HL-60 (cell line): ENCODE data around the gene STIP1.

ENCODE experiments used
- DNase-seq, 2 experiments: peaks; one replicate each; pipeline ENCODE4 v3.0.0-alpha.2; 2010 to 2020; ENCODE audit warnings: low read depth in 1 of 2, low spot score in 1 of 2
- H3K27ac ChIP-seq: fragments of 250-450 bp; sonication (Bioruptor Pico); replicated peaks from 2 replicates; pipeline ENCODE4 v1.5.1; 2020; ENCODE audit warnings: mild to moderate bottlenecking, moderate library complexity
- H3K27me3 ChIP-seq: fragments of 250-450 bp; sonication (Bioruptor Pico); 2 replicates; pipeline ENCODE4 v1.5.1; 2021; ENCODE audit warnings: mild to moderate bottlenecking, moderate library complexity; ENCODE audit not compliant: insufficient read depth, poor library complexity, severe bottlenecking
- H3K4me3 ChIP-seq: replicated peaks from 2 replicates; pipeline ENCODE4 v1.5.1; 2011; ENCODE audit warnings: mild to moderate bottlenecking, control low read depth, low read length; ENCODE audit not compliant: insufficient read depth
- CTCF ChIP-seq: IDR thresholded peaks from one replicate; pipeline ENCODE4 v1.5.1; 2011; ENCODE audit warnings: low read length, control low read depth, inconsistent platforms; ENCODE audit not compliant: insufficient read depth
- GABPA ChIP-seq: IDR thresholded peaks from 2 replicates; pipeline ENCODE4 v1.6.1; 2012; ENCODE audit warnings: low read depth
- POLR2AphosphoS5 ChIP-seq: IDR thresholded peaks from 2 replicates; pipeline ENCODE4 v1.6.1; 2012; ENCODE audit warnings: low read depth
- SPI1 ChIP-seq: IDR thresholded peaks from 2 replicates; pipeline ENCODE4 v1.6.1; 2012; ENCODE audit warnings: low read depth, mild to moderate bottlenecking, borderline replicate concordance
- TF ChIP-seq, protein P1 (sequence below): IDR thresholded peaks from 2 replicates; pipeline ENCODE4 v1.6.1; 2012; ENCODE audit warnings: low read depth; ENCODE audit not compliant: insufficient replicate concordance

STIP1 gene

GRCh38 chr11:64252003-64252872 is 66.3 kb downstream of the STIP1 start:
- peak overlapping the region; percentile 75 for H3K4me3 ChIP-seq
- no peaks in the 10 kb centered on the region for H3K27me3 ChIP-seq
- no peak for DNase-seq
- H3K27ac ChIP-seq = peak overlapping the region; percentile 49
- TF ChIP-seq SPI1 = peak; percentile 72
- no peak for TF ChIP-seq POLR2AphosphoS5

DNA sequence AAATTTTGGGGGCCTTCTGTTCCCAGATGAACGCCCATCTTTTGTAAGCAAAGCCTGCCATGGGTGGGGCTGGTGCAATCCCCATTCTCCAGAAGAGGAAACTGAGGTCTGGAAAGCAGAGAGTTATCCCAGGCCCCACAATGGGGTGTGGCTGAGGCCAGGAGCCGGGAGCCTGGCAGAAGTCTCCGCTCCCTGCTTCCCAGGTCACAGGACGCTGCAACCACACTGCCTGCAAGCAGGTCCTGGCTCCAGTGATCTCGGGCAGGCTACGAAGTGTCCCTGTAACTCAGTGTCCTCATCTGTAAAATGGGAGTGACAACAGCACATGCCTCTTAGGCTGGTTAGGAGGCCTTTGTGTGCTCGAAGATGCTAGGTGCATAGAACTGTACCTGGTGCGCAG is 67.1 kb downstream of the STIP1 start:
- no peak for TF ChIP-seq POLR2AphosphoS5
- TF ChIP-seq GABPA = no peak
- TF ChIP-seq CTCF = no peak
- TF ChIP-seq, protein P1, sequence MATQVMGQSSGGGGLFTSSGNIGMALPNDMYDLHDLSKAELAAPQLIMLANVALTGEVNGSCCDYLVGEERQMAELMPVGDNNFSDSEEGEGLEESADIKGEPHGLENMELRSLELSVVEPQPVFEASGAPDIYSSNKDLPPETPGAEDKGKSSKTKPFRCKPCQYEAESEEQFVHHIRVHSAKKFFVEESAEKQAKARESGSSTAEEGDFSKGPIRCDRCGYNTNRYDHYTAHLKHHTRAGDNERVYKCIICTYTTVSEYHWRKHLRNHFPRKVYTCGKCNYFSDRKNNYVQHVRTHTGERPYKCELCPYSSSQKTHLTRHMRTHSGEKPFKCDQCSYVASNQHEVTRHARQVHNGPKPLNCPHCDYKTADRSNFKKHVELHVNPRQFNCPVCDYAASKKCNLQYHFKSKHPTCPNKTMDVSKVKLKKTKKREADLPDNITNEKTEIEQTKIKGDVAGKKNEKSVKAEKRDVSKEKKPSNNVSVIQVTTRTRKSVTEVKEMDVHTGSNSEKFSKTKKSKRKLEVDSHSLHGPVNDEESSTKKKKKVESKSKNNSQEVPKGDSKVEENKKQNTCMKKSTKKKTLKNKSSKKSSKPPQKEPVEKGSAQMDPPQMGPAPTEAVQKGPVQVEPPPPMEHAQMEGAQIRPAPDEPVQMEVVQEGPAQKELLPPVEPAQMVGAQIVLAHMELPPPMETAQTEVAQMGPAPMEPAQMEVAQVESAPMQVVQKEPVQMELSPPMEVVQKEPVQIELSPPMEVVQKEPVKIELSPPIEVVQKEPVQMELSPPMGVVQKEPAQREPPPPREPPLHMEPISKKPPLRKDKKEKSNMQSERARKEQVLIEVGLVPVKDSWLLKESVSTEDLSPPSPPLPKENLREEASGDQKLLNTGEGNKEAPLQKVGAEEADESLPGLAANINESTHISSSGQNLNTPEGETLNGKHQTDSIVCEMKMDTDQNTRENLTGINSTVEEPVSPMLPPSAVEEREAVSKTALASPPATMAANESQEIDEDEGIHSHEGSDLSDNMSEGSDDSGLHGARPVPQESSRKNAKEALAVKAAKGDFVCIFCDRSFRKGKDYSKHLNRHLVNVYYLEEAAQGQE = no peak
- no peak for TF ChIP-seq SPI1
- no peak for DNase-seq
- no peak overlapping the region for H3K27ac ChIP-seq
- H3K4me3 ChIP-seq = peak overlapping the region; percentile 75; the same call in 1 of the 2 replicates
- no peaks in the 10 kb centered on the region for H3K27me3 ChIP-seq

DNA sequence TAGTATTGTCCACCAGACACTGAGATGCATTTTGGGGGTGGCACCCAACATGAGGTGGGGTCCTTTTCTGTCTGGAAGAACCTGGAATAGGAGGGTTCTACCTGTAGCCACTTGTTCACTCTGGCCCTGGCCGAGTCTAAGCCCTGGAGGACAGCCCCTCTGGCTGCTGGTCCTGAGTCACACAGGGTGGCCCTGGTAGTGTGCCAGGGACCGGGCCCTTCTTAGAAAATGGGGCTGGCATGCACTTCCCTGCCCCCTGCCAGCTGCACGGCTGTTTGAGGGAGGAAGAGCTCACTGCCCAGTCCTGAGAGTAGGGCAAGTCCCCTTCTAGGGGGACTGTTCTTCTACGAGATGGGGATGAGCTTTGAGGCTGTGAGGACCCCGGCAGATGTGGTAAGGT is 67.5 kb downstream of the STIP1 start:
- no peak for TF ChIP-seq POLR2AphosphoS5
- no peak for TF ChIP-seq CTCF
- no peak for TF ChIP-seq GABPA
- TF ChIP-seq, protein P1 = no peak
- no peak for TF ChIP-seq SPI1
- H3K27ac ChIP-seq = no peak overlapping the region
- no peak overlapping the region for H3K4me3 ChIP-seq
- no peaks in the 10 kb centered on the region for H3K27me3 ChIP-seq
- no peak for DNase-seq
